Measurements from ENCODE around the gene GRID2. TPM values are rescaled to one million over a fixed set of nuclear protein-coding genes. Genes with fewer than 3 reads are reported as not detected.
A peak's percentile ranks its signal among the peaks of the same experiment; 100 is the strongest.
"Not testable (repeated sequence)": the region's sequence is repeated elsewhere in the genome, so short reads cannot be mapped to it uniquely, and the experiment has no call there.

GRID2 gene
- total and polyA plus RNA-seq, 12 donors, result 0.01 to 0.07 (median 0.07) TPM; not detected in 9

DNA sequence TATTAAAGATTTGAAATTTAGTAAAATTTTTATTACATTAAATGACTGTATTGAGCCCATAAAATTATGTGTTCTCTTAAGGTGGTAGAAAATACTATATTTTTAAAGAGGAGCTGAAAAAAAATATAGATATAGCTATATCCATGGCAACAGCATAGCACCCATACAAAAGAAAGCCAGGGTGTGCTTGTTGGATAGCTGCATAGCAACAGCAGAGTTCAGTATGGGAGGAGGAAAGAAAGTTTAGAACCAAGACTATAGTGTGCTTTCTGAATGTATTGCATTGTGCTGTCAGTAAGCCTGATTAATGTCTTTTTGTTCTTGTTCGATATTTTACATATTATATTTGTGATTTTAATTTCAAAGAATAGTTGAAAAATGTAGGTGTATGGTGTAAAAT lies 78.4 kb downstream of the GRID2 start:
- Histone ChIP-seq H3K4me1 (no peaks in the 10 kb centered on the region), H3K27me3 (no peaks in the 10 kb centered on the region), H3K27ac (no peak overlapping the region), H3K4me3 (no peak overlapping the region), H3K36me3 (no peaks in the 10 kb centered on the region), H3K9me3 (no peaks in the 10 kb centered on the region)
- no peak for TF ChIP-seq CTCF (IDR thresholded peaks at IDR 0.05)
- ATAC-seq (no peak), DNase-seq (no peak)
- intact Hi-C loops (cut with DNase I), result loop anchor here in 4 of 10 donors (10.0 kb wide), 1 partner anchor 1267 kb away; no protein-coding TSS in a partner anchor
- WGBS, 2 donors, result 87 to 90% methylated on average over 1 of the region's 1 CpG

GRCh38 chr4:92387459-92388069 lies 83.8 kb downstream of the GRID2 start:
- H3K4me3 ChIP-seq, result no peak overlapping the region
- H3K27ac ChIP-seq, result no peak overlapping the region
- intact Hi-C loops (cut with DNase I), result loop anchor here in 5 of 10 donors (5.0 to 10.0 kb wide), 3 partner anchors 1273 to 1970 kb away; no protein-coding TSS in a partner anchor
- no peaks in the 10 kb centered on the region for H3K9me3 ChIP-seq
- peak in 1 of 2 donors; percentile 3 for DNase-seq
- peak; percentile 10 to 64 (median 57) for TF ChIP-seq CTCF (IDR thresholded peaks at IDR 0.05)
- H3K4me1 ChIP-seq, result no peaks in the 10 kb centered on the region
- WGBS, 2 donors, result 94 to 96% methylated on average over 1 of the region's 1 CpG
- H3K27me3 ChIP-seq, result no peaks in the 10 kb centered on the region
- no peaks in the 10 kb centered on the region for H3K36me3 ChIP-seq
- ATAC-seq, result peak in 1 of 8 donors; percentile 68

GRCh38 chr4:92399032-92399431 lies 95.3 kb downstream of the GRID2 start:
- Histone ChIP-seq H3K9me3 (no peaks in the 10 kb centered on the region), H3K27ac (no peak overlapping the region), H3K36me3 (no peaks in the 10 kb centered on the region), H3K27me3 (no peaks in the 10 kb centered on the region), H3K4me1 (no peaks in the 10 kb centered on the region), H3K4me3 (no peak overlapping the region)
- DNase-seq, result no peak
- no peak for TF ChIP-seq CTCF (IDR thresholded peaks at IDR 0.05)
- ATAC-seq, result no peak
- 80 to 83% methylated on average over 8 of the region's 8 CpGs for WGBS, 2 donors
- intact Hi-C loops (cut with DNase I), result no loop called here

- H3K27me3 ChIP-seq; H3K27ac ChIP-seq; H3K9me3 ChIP-seq; H3K4me3 ChIP-seq; ATAC-seq; intact Hi-C loops (cut with DNase I); H3K4me1 ChIP-seq; H3K36me3 ChIP-seq; DNase-seq: not testable (repeated sequence)
- WGBS, 2 donors, result 83 to 89% methylated on average over 7 of the region's 7 CpGs
These were observed 99.8 kb downstream of the GRID2 start for GRCh38 chr4:92403525-92403924.

DNA sequence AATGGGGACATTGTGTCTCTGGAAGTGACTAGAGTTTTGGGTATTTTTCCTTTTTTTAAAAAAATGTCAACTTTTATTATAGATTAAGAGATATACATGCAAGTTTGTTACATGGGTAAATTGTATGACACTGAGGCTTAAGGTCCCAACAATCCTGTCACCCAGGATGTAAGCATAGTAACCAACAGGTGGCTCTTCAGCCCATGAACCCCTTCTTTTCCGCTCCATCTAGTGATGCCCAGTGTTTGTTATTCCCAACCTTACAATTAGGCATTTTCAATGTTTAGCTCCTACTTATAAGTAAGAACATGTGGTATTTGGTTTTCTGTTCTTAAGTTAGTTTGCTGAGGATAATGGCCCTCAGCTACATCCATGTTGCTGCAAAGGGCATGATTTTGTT lies 102.7 kb downstream of the GRID2 start:
- no peaks in the 10 kb centered on the region for H3K36me3 ChIP-seq
- no peak overlapping the region for H3K4me3 ChIP-seq
- no peak overlapping the region for H3K27ac ChIP-seq
- TF ChIP-seq CTCF (IDR thresholded peaks at IDR 0.05), result no peak
- WGBS, 2 donors, result 87 to 93% methylated on average over 1 of the region's 1 CpG
- no peaks in the 10 kb centered on the region for H3K27me3 ChIP-seq
- ATAC-seq, result no peak
- no peak for DNase-seq
- no peaks in the 10 kb centered on the region for H3K9me3 ChIP-seq
- no peaks in the 10 kb centered on the region for H3K4me1 ChIP-seq
- intact Hi-C loops (cut with DNase I), result no loop called here

All from heart right ventricle (tissue), 16 donors.